Measurements from ENCODE around the gene SYNDIG1. TPM values are rescaled to one million over a fixed set of nuclear protein-coding genes. Genes with fewer than 3 reads are reported as not detected.

The SYNDIG1 gene
- total and polyA plus RNA-seq, 9 of the 15 experiments (the other 6 are each of a cell fraction or from before 2014, with no cell fraction given) = not detected

DNA sequence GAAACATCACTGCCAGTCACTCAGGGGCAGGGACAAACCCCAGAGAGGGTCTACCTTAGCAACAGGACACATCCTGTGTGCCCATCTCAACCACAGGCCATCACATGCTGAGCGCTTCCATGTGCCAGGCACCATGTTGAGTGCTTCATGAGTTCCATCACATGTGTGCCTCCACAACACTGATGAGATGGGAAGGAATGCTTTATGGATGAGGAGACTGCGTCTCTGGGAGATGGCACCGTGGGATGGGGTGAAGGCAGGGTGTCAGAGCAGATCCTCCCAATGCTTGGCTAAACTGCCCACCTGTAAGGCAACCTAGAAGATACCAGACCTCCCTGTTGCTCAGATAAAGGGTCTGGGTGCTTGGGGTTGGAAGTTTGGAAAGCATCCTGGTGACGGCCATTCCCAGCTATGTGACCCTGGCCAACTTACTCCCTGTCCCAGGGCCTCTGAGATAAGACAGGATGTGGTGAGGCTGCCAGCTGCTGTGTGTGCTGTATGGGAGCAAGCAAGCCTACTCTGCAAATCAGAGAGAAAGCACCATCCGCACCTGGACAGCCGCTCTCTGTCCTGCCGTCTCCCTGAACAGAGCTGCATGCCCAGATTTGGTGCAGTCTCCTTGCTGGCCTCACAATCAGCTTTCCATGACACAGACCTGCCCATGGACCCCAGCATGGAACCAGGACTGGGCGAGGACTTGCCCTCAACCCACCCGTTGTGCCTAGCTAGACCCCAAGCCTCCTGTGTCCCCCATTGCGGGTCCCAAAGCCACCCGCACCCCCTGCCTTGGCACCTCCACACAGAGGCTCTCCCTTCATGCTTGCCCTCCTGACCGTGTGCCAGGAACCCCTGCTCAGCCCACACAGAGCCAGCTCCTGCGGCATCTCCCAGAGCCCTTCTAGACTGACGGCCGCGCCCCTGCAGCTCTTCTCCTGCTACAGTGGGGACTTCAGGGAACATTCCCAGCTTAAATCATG is 143.7 kb downstream of the SYNDIG1 start:
- DNase-seq (ENCODE audit: extremely low read depth in 1 of 4, low spot score in 3 of 4) = no peak
- no TSS peak for BruUV-seq (replicated peaks)
- no peak for ATAC-seq
- Histone ChIP-seq H4K20me1 (replicated peaks; ENCODE audit: control insufficient read depth, insufficient read depth, low read length) (no peaks in the 10 kb centered on the region), H3K4me3 (no peak overlapping the region), H2AFZ (ENCODE audit: low read depth, low read length) (no peak overlapping the region), H3K9me1 (ENCODE audit: control insufficient read depth, insufficient read depth, low read length) (no peaks in the 10 kb centered on the region), H3K4me1 (replicated peaks in 1 of 2; ENCODE audit: control insufficient read depth in 2 of 2, insufficient read depth in 2 of 2, low read length in 2 of 2) (no peaks in the 10 kb centered on the region), H3K36me3 (ENCODE audit: control insufficient read depth, insufficient read depth, low read length) (no peaks in the 10 kb centered on the region), H3K9me3 (replicated peaks; ENCODE audit: control insufficient read depth, insufficient read depth, low read depth, low read length) (no peaks in the 10 kb centered on the region), H3K27ac (ENCODE audit: extremely low read depth, low read depth, low read length) (no peak overlapping the region), H3K27me3 (ENCODE audit: control insufficient read depth in 2 of 2, insufficient read depth in 2 of 2, low read length in 2 of 2) (peaks cover 0 to 13% of the 10 kb centered on the region in 2 experiments; a peak in 1 of 5 replicates), H3K79me2 (ENCODE audit: control insufficient read depth, insufficient read depth, low read length) (no peaks in the 10 kb centered on the region), H3K9ac (ENCODE audit: insufficient read depth in 1 of 2, low read depth in 2 of 2, low read length in 2 of 2) (no peak overlapping the region), H3K4me2 (ENCODE audit: insufficient read depth, low read length) (no peak overlapping the region)
- in situ Hi-C loops (cut with MboI) (no loop called here), intact Hi-C loops (cut with micrococcal nuclease) (no loop called here)
- CTCF ChIA-PET (ENCODE audit: low intra/inter-chr PET ratio) = no interaction called here
- WGBS (ENCODE audit: insufficient coverage, low coverage, missing lambda C conversion rate) = under 1% methylated on average over 9 of the region's 16 CpGs
- FAIRE-seq = no peak
- POLR2A ChIA-PET = no interaction called here
- TF ChIP-seq, protein P1, sequence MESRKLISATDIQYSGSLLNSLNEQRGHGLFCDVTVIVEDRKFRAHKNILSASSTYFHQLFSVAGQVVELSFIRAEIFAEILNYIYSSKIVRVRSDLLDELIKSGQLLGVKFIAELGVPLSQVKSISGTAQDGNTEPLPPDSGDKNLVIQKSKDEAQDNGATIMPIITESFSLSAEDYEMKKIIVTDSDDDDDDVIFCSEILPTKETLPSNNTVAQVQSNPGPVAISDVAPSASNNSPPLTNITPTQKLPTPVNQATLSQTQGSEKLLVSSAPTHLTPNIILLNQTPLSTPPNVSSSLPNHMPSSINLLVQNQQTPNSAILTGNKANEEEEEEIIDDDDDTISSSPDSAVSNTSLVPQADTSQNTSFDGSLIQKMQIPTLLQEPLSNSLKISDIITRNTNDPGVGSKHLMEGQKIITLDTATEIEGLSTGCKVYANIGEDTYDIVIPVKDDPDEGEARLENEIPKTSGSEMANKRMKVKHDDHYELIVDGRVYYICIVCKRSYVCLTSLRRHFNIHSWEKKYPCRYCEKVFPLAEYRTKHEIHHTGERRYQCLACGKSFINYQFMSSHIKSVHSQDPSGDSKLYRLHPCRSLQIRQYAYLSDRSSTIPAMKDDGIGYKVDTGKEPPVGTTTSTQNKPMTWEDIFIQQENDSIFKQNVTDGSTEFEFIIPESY (CRISPR knock-in tag; IDR thresholded peaks at IDR 0.05) = no peak
- TF ChIP-seq CTBP1 (IDR thresholded peaks at IDR 0.05; ENCODE audit: borderline replicate concordance) (no peak), TCF3 (CRISPR knock-in tag; IDR thresholded peaks at IDR 0.05) (no peak), CSDE1 (IDR thresholded peaks at IDR 0.05) (no peak), ZNF324 (CRISPR knock-in tag; IDR thresholded peaks at IDR 0.05) (no peak), ZNF717 (CRISPR knock-in tag; IDR thresholded peaks at IDR 0.05) (no peak), SIN3B (IDR thresholded peaks at IDR 0.05; ENCODE audit: low read depth) (no peak), SMAD1 (IDR thresholded peaks at IDR 0.05; ENCODE audit: low read depth, low read length, partially characterized antibody) (no peak), CHD1 (IDR thresholded peaks at IDR 0.05; ENCODE audit: low read length) (no peak), PYGO2 (tag; IDR thresholded peaks at IDR 0.05) (no peak), POU5F1 (IDR thresholded peaks at IDR 0.05; ENCODE audit: borderline replicate concordance, low read depth, low read length, partially characterized antibody) (no peak), CXXC5 (CRISPR knock-in tag; IDR thresholded peaks at IDR 0.05) (no peak)
- TF ChIP-seq, protein P2, sequence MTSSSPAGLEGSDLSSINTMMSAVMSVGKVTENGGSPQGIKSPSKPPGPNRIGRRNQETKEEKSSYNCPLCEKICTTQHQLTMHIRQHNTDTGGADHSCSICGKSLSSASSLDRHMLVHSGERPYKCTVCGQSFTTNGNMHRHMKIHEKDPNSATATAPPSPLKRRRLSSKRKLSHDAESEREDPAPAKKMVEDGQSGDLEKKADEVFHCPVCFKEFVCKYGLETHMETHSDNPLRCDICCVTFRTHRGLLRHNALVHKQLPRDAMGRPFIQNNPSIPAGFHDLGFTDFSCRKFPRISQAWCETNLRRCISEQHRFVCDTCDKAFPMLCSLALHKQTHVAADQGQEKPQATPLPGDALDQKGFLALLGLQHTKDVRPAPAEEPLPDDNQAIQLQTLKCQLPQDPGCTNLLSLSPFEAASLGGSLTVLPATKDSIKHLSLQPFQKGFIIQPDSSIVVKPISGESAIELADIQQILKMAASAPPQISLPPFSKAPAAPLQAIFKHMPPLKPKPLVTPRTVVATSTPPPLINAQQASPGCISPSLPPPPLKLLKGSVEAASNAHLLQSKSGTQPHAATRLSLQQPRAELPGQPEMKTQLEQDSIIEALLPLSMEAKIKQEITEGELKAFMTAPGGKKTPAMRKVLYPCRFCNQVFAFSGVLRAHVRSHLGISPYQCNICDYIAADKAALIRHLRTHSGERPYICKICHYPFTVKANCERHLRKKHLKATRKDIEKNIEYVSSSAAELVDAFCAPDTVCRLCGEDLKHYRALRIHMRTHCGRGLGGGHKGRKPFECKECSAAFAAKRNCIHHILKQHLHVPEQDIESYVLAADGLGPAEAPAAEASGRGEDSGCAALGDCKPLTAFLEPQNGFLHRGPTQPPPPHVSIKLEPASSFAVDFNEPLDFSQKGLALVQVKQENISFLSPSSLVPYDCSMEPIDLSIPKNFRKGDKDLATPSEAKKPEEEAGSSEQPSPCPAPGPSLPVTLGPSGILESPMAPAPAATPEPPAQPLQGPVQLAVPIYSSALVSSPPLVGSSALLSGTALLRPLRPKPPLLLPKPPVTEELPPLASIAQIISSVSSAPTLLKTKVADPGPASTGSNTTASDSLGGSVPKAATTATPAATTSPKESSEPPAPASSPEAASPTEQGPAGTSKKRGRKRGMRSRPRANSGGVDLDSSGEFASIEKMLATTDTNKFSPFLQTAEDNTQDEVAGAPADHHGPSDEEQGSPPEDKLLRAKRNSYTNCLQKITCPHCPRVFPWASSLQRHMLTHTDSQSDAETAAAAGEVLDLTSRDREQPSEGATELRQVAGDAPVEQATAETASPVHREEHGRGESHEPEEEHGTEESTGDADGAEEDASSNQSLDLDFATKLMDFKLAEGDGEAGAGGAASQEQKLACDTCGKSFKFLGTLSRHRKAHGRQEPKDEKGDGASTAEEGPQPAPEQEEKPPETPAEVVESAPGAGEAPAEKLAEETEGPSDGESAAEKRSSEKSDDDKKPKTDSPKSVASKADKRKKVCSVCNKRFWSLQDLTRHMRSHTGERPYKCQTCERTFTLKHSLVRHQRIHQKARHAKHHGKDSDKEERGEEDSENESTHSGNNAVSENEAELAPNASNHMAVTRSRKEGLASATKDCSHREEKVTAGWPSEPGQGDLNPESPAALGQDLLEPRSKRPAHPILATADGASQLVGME (CRISPR knock-in tag; IDR thresholded peaks at IDR 0.05) = no peak
- TF ChIP-seq, protein P3, sequence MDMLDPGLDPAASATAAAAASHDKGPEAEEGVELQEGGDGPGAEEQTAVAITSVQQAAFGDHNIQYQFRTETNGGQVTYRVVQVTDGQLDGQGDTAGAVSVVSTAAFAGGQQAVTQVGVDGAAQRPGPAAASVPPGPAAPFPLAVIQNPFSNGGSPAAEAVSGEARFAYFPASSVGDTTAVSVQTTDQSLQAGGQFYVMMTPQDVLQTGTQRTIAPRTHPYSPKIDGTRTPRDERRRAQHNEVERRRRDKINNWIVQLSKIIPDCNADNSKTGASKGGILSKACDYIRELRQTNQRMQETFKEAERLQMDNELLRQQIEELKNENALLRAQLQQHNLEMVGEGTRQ (CRISPR knock-in tag; IDR thresholded peaks at IDR 0.05) = no peak
